GM21526 (cell line): ENCODE results near the gene P2RX3.
"Not testable (repeated sequence)": the region's sequence is repeated elsewhere in the genome, so short reads cannot be mapped to it uniquely, and the experiment has no call there.

Experiments used
- ATAC-seq: cut with Tn5 transposase; IDR thresholded peaks from one replicate; pipeline ENCODE4 v1.9.1; 2021; ENCODE audit warnings: moderate library complexity; ENCODE audit not compliant: unreplicated experiment, low FRiP score

P2RX3 gene

GRCh38 chr11:57324154-57324885 lies 13.8 kb upstream of the P2RX3 start:
- peak; percentile 10 for ATAC-seq

DNA sequence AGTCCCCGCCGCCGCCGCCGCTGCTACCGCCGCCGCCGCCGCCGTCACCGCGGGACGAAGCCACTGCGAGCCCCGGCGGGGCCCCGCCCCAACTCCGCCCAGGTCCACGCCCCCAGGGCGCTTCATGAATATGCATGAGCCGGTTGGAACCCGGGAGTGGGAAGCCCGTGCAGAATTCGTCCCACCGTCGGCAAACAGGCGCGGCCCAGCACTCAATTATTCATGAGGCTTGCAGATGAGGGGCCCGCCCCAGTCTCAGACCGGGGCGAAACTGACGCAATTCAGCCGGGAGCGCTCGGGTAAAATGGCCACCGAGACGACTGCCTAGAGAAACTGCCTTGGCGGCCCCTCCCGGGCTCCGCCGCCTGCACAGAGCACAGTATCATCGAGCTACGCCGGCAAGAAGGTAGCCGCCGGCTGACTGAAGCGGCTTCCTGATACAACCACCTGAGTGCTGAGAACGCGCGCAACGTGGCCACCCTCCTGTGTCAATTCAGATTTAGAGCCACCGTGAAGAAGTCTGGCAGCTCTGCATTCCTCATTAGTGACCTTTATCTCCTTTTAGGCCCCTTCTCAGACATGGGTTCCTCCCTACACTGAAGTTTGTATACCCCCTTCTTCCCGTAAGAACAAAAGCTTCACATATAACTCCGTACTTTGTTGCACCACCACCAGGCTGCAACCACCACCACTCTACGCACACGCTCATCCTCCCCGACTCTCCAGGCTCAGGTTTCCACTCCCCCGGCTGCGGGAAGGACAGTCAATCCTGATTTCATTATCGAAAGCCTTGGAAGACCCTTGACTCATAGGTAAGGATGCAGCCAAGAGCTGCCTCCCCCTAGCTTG lies 13.0 kb upstream of the P2RX3 start, which contains the start of gene TNKS1BP1:
Gene TNKS1BP1 (minus strand): TSS at position 67 of the 849 bp plus-strand sequence. CDS start 3,067 bp downstream, outside the sequence.
- peak; percentile 87 for ATAC-seq

DNA sequence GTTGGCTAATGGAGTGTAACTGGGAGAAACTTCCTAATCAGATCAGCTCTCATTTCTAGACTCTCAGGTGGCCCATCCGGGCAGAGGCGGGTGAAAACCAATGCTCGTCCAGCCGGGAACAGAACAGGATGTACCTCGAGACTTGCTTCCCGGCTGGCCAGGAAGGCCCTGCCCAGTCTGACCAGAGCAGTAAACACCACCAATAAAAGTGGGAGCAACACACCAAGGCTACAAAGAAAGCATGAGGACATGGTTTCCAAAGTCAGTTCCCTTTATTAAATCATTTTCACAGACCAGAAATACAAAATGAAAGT lies 12.5 kb upstream of the P2RX3 start:
- ATAC-seq: no peak

GRCh38 chr11:57327721-57328120 lies 10.4 kb upstream of the P2RX3 start:
- ATAC-seq: no peak

DNA sequence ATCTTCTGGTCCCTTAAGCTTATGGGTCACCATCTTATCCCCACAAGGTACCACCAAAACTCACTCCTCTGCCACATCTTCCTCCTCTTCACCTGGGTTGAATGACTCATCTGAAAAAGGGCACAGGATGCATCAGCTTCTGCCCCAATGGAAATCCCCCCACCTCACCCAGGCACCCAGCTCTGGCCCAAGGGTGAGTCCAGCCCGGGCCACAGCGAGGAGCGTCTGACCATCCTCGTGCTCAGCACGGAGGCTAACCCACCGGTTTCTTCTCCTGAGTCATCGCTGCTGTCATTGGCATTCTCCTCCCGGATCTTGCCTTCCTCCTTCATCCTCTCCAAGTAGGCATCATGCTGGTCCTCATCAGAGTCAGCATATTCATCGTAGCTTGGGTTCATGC lies 8.1 kb upstream of the P2RX3 start:
- ATAC-seq: no peak

DNA sequence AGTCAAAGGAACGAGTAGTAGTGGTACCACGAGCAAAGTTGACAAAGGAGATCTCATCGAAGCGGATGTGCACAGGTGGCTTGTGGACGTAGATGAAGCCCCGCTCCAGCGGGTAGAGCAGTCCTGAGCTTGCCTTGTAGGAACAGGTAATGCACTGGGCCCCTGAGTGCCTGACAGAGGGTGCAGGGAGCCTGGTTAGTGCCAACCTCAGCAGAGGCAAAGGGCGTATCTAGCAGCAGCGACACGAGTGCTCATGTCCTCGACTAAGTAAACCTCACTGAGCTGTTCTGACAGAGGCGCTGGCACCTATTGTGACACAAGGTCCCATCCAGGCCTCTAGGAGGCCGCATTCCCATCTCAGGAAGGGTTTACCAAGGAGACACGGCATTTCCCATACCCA lies 6.4 kb upstream of the P2RX3 start:
- no peak for ATAC-seq

DNA sequence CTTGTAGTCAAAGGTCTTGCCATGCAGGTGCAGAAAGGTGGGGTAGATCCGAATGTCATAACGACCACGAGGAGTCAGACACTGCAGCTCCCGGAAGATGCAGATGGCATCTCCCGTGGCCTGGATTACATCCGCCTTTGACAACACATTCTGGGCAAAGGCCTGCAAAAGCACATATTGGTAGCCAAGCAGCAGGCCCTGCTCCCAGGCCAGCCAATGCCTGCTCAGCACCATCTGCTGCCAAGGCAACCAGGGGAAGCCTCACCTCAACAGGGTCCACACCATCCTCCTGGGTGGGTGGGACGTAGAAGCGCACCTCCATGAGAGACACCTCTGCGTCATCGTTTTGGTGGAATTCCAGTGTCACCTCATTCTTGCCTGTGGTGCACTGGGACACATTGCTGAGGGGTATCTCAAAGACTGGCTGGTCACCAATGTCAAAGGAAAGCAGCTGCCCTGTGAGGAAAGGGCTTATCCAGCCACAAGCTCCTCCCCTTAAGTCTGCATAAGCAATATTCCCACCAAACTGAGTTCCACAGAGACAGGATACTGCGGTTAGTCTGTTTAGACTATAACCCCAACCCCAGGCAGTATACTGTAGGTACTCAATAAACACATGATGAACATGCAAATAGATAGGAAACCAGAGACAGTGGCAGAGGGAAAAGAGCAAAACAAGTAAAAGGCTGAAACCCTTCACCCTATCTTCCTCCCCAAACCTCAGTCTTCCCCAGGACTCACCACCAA lies 5.3 kb upstream of the P2RX3 start:
- ATAC-seq: no peak

DNA sequence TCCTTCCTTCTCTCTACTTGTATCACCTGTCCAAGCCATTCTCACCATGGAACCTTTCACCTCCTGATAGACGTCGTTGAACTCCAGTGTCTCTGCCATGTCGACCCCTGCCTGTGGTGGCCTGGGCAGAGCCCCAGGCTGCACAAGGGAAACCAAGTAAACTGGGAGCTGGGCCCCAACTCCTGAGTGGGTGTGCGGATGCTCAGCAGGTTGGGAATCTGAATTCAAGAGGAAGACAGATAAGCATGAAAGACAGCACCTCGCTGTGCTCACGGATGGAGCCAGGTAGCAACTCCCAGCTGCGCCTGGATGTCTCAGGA lies 3.2 kb upstream of the P2RX3 start:
- ATAC-seq: no peak

DNA sequence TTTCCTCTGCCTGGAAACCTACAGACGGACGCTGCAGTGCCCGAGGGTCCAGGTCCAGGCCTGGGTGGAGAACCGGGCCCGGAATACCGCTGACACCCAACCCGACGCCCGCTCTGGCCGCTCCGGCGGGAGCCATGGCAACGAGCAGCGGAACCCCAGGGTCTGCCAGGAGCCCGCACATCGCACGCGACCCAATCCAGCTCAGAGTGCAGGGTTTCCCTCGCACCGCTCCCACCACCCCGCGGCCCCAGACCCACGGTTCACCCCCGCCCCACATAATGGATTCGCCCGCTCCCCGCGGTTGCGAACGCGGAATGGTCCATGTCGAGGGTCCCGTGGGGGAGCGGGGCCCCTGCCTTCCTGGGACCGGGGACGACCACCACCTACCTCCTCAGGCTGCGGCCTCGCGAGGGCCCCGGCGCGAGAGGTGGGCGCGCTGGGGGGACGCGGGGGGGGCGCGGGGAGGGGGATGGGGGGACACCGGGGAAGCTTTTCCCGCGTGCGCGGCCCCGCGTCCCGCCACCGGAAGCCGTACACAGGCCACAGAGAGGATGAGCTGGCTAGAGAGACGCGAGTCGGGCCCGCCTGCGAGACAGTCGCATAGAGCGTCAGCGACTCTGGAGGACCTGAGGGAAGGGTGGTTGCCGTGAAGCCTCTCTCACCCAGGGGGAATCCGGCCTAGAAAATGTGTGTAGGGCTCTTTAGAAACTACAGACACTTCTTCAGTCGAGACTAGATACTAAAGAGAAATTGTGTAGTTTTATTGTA lies 2.6 kb upstream of the P2RX3 start, which contains the start of gene SSRP1:
Gene SSRP1 (minus strand): TSS at position 550 of the 768 bp plus-strand sequence. CDS start 771 bp downstream, outside the sequence.
- peak; percentile 98 for ATAC-seq

- no peak for ATAC-seq
These were observed 2.0 kb upstream of the P2RX3 start for GRCh38 chr11:57336111-57336666.

DNA sequence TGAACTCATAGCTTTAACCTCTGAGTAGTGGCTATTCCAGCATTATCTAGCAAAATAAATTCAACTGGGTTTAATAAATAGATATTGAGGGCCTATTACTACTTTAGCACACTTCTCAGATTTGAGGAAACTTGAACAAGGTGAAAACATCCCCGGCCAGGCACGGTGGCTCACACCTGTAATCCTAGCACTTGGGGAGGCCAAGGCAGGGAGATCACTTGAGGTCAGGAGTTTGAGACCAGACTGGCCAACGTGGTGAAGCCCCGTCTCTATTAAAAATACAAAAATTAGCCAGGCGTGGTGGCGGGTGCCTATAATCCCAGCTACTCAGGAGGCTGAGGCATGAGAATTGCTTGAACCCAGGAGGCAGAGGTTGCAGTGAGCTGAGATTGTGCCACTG lies 1.3 kb upstream of the P2RX3 start:
- ATAC-seq: not testable (repeated sequence)

- no peak for ATAC-seq
These were observed 1.2 kb downstream of the P2RX3 start for GRCh38 chr11:57339328-57339727.

- ATAC-seq: no peak
These were observed 2.0 kb downstream of the P2RX3 start for GRCh38 chr11:57340039-57340615.

- ATAC-seq: no peak
These were observed 3.2 kb downstream of the P2RX3 start for GRCh38 chr11:57341250-57341808.

DNA sequence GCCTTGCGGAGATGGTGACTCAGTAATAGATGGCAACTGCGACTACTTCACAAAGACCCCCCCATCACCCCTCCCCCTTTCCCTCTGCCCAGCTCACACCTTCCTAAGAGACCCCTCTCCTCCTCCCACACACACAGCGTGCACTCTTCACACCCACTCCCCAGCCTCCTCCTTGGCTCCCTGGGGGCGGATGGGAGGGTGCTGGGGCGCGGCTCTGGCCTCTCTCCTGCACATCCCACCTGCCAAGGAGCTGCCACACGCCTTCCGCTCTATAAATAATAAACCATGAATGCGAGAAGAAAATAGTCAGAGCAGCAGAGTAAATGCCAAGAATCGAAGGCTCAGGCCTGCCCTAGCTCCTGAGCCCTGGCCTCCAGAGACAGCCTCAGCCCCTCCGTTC lies 4.5 kb downstream of the P2RX3 start:
- no peak for ATAC-seq

GRCh38 chr11:57343825-57344224 lies 5.7 kb downstream of the P2RX3 start:
- ATAC-seq: no peak

DNA sequence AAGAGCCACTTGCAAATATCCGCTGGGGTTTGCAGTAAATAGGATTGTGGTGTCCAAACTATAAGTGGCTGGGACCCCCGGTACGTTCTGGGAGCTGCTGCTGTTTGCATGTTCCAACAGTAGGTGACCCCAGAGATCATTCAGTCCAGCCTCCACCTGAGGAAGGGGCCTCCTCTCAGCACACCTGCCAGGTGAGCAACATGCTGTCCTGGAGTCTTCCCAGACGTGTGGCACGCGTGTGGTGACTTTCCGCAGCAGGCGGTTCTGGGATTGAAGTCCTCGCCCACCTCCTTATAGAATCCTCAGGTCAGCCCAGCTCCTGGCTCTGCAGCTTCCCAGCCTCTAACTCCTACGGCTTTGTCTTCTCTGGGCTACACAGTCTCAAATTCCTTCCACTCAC lies 6.7 kb downstream of the P2RX3 start:
- ATAC-seq: no peak

DNA sequence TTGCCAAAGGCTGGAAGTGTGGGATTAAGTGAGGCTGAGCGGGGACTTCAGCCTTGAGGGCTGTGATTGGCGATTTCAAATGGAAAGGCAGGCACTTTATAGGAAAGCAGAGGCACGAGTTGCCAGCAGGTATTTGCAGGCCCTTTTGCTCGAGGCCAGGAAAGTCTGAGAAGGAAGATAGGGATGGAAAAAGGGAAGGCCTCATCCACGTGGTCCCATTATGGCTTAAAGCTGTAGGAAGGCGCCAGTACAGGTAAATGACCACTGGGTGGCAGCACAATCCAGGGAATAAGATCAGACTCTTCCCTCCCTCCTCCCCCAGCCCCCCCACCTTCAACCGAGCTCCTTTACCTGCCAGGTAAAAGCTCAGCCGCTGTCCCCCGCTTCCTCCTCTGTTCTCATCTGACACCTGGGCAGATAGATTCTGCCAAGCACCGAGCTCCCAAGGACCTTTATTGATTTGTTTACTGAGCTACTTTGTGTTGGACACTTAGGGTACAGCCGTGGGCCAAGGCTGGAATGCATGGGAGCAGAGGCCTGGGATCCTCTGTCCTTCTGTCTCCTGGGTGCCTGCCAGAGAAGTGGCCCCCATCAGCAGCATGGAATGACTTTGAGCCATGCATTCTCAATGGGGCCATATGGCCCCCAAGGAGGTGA lies 7.5 kb downstream of the P2RX3 start:
- ATAC-seq: peak; percentile 76

- ATAC-seq: no peak
These were observed 9.2 kb downstream of the P2RX3 start for GRCh38 chr11:57347336-57347735.
